Mucosa of rectum (tissue), 2 donors: ENCODE measurements around the gene EFEMP2.

Experiments used
- H3K27ac ChIP-seq, 2 donors: one replicate each; pipeline ENCODE4 v1.7.0; 2013; ENCODE audit warnings: inconsistent platforms in 2 of 2, low read depth in 2 of 2, low read length in 2 of 2
- H3K27me3 ChIP-seq, 2 donors: one replicate each; pipeline ENCODE4 v1.7.0; 2013; ENCODE audit warnings: low read length in 2 of 2; ENCODE audit not compliant: control insufficient read depth in 2 of 2, insufficient read depth in 2 of 2
- H3K36me3 ChIP-seq, 2 donors: one replicate each; pipeline ENCODE4 v1.7.0; 2013; ENCODE audit warnings: low read length in 2 of 2; ENCODE audit not compliant: control insufficient read depth in 2 of 2, insufficient read depth in 2 of 2
- H3K4me1 ChIP-seq, 2 donors: one replicate each; pipeline ENCODE4 v1.7.0; 2013; ENCODE audit warnings: low read length in 2 of 2, mild to moderate bottlenecking in 1 of 2; ENCODE audit not compliant: control insufficient read depth in 2 of 2, insufficient read depth in 2 of 2
- H3K4me3 ChIP-seq, 2 donors: one replicate each; pipeline ENCODE4 v1.7.0; 2013; ENCODE audit warnings: low read length in 2 of 2
- H3K9ac ChIP-seq, 2 donors: one replicate each; pipeline ENCODE4 v1.7.0; 2013; ENCODE audit warnings: low read length in 2 of 2, low read depth in 1 of 2, mild to moderate bottlenecking in 1 of 2
- H3K9me3 ChIP-seq, 2 donors: one replicate each; pipeline ENCODE4 v1.7.0; 2013; ENCODE audit warnings: low read length in 2 of 2; ENCODE audit not compliant: control insufficient read depth in 2 of 2
- donor health status: healthy.
- donor health status: Normal muscosa, but diverticular disease.

Gene EFEMP2

DNA sequence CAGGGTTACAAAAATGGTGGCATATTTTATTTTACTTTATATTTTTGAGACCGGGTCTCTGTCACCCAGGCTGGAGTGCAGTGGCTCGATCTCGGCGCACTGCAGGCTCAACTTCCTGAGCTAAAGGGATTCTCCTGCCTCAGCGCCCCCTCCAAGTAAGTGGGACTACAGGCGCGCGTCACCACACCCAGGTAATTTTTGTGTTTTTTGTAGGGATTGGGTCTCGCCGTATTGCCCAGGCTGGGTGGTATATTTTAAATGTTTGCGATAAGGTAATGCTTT lies 28.2 kb upstream of the EFEMP2 start:
- H3K4me1 ChIP-seq = peaks cover 11 to 12% of the 10 kb centered on the region in 2 donors
- H3K27ac ChIP-seq = peak overlapping the region in 1 of 2 donors; percentile 23
- H3K9ac ChIP-seq = peak overlapping the region in 1 of 2 donors; percentile 50
- H3K9me3 ChIP-seq = no peaks in the 10 kb centered on the region
- H3K27me3 ChIP-seq = peaks cover 10 to 12% of the 10 kb centered on the region in 2 donors
- H3K36me3 ChIP-seq = no peaks in the 10 kb centered on the region
- H3K4me3 ChIP-seq = peak overlapping the region in 1 of 2 donors; percentile 13

DNA sequence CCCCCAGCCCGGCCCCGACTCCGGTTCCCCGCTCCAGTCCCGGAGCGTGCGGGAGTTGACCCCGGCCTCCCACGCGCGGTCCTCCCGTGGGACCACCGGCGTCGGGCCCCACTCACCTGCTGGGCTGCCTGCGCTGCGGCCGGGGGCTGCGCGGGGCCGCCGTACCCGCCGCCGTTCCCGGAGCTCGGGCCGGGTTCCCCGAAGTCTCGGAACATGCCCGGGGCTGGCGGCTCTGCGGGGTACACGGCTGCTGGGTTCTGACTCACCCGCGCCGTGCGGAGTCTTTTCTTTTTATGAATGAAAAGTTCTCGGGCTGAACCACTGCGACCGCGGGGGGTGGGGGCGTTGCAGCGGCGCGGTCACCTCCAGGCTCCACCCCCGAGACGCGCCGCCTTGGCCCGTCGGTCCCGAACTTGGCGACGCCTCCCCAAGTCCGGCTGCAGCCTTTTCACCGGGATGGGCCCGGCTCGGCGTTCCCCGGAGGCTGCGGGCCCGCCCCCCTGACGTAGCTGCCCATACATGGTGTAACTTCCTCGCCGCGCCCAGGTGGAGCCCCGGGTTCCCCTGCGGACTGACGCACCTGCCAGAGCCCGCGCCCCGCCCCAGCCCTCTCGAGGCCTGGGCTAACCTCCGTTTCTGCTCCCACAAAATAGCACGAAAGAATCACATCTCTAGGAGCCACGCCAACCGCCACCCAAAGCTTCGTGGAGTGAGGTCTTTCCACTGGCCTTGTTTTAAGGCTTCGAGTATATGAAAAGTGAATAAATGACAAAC lies 27.7 kb upstream of the EFEMP2 start, which contains the start of gene FOSL1:
FOSL1 (minus strand) TSS at position 264 of the 774 bp plus-strand sequence; CDS start at position 215, 49 bp downstream.
- Histone ChIP-seq H3K4me3 (peak within 1 kb of the TSS; percentile 54 to 59), H3K36me3 (no peaks in the 10 kb centered on the region), H3K9me3 (no peaks in the 10 kb centered on the region), H3K4me1 (peaks cover 11 to 12% of the 10 kb centered on the region in 2 donors), H3K27me3 (peaks cover 10 to 12% of the 10 kb centered on the region in 2 donors), H3K9ac (peak within 1 kb of the TSS in 1 of 2 donors; percentile 50), H3K27ac (peak within 1 kb of the TSS in 1 of 2 donors; percentile 23)

GRCh38 chr11:65899356-65900124 lies 26.9 kb upstream of the EFEMP2 start:
- Histone ChIP-seq H3K9ac (peak overlapping the region in 1 of 2 donors; percentile 34), H3K27me3 (peaks cover 10 to 12% of the 10 kb centered on the region in 2 donors), H3K4me1 (peaks cover 11 to 12% of the 10 kb centered on the region in 2 donors), H3K36me3 (no peaks in the 10 kb centered on the region), H3K4me3 (peak overlapping the region; percentile 54 to 59), H3K9me3 (no peaks in the 10 kb centered on the region), H3K27ac (no peak overlapping the region)

- Histone ChIP-seq H3K4me1 (peaks cover 11 to 13% of the 10 kb centered on the region in 2 donors), H3K27ac (no peak overlapping the region), H3K4me3 (peak overlapping the region in 1 of 2 donors; percentile 59), H3K27me3 (peaks cover 10 to 12% of the 10 kb centered on the region in 2 donors), H3K36me3 (no peaks in the 10 kb centered on the region), H3K9me3 (no peaks in the 10 kb centered on the region), H3K9ac (peak overlapping the region in 1 of 2 donors; percentile 20)
These were observed 26.2 kb upstream of the EFEMP2 start for GRCh38 chr11:65898656-65899355.

DNA sequence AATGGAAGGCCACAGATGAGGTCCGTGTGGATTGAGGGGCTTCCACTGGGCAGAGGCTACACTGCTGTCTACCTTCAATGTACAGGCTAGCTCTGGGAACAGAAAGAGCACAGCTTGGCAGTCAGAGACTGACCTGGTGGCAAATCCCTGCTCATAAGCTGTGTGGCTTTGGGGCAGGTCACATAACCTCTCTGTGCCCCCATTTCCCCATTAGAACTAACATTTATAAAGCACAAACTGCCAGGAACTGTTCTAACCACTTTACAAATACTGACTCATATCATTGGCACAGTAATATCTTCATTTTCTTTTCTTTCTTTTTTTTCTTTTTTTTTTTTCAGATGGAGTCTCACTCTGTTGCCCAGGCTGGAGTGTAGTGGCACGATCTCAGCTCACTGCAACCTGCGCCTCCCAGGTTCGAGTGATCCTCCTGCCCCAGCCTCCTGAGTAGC lies 24.4 kb upstream of the EFEMP2 start:
- H3K36me3 ChIP-seq = no peaks in the 10 kb centered on the region
- H3K4me1 ChIP-seq = peaks cover 14 to 18% of the 10 kb centered on the region in 2 donors
- H3K4me3 ChIP-seq = no peak overlapping the region
- no peak overlapping the region for H3K9ac ChIP-seq
- H3K27ac ChIP-seq = no peak overlapping the region
- peaks cover 10 to 11% of the 10 kb centered on the region in 2 donors for H3K27me3 ChIP-seq
- H3K9me3 ChIP-seq = no peaks in the 10 kb centered on the region

- no peaks in the 10 kb centered on the region for H3K9me3 ChIP-seq
- H3K36me3 ChIP-seq = no peaks in the 10 kb centered on the region
- H3K4me1 ChIP-seq = peaks cover 21 to 23% of the 10 kb centered on the region in 2 donors
- H3K9ac ChIP-seq = no peak overlapping the region
- no peak overlapping the region for H3K27ac ChIP-seq
- no peak overlapping the region for H3K4me3 ChIP-seq
- peaks cover 8 to 10% of the 10 kb centered on the region in 2 donors for H3K27me3 ChIP-seq
These were observed 23.7 kb upstream of the EFEMP2 start for GRCh38 chr11:65896034-65896999.

GRCh38 chr11:65895482-65895981 lies 22.9 kb upstream of the EFEMP2 start:
- Histone ChIP-seq H3K27me3 (peaks cover 8 to 10% of the 10 kb centered on the region in 2 donors), H3K9ac (no peak overlapping the region), H3K27ac (no peak overlapping the region), H3K4me3 (no peak overlapping the region), H3K36me3 (no peaks in the 10 kb centered on the region), H3K9me3 (no peaks in the 10 kb centered on the region), H3K4me1 (peaks cover 26 to 28% of the 10 kb centered on the region in 2 donors)

GRCh38 chr11:65894034-65894591 lies 21.5 kb upstream of the EFEMP2 start:
- H3K4me1 ChIP-seq = peaks cover 29 to 30% of the 10 kb centered on the region in 2 donors
- H3K9ac ChIP-seq = peak overlapping the region; percentile 21 to 56

More at GRCh38 chr11:65894034-65894591, 21.5 kb upstream of the EFEMP2 start:
- peak overlapping the region; percentile 22 to 60 for H3K4me3 ChIP-seq
- no peaks in the 10 kb centered on the region for H3K9me3 ChIP-seq
- H3K27ac ChIP-seq = peak overlapping the region; percentile 68 to 80
- no peaks in the 10 kb centered on the region for H3K36me3 ChIP-seq
- peaks cover 3 to 5% of the 10 kb centered on the region in 2 donors for H3K27me3 ChIP-seq
